Activated CD4-positive, alpha-beta T cell treated with anti-CD3 and anti-CD28 coated beads, Interleukin-2, amount 50 U/mL, for 4 hours (primary cell): ENCODE results near the gene TOMM70.
A peak's percentile ranks its signal among the peaks of the same experiment; 100 is the strongest.

Source experiments
- DNase-seq, 2 experiments: peaks; one replicate each; pipeline ENCODE4 v3.0.0-alpha.2; 2020

The TOMM70 gene

DNA sequence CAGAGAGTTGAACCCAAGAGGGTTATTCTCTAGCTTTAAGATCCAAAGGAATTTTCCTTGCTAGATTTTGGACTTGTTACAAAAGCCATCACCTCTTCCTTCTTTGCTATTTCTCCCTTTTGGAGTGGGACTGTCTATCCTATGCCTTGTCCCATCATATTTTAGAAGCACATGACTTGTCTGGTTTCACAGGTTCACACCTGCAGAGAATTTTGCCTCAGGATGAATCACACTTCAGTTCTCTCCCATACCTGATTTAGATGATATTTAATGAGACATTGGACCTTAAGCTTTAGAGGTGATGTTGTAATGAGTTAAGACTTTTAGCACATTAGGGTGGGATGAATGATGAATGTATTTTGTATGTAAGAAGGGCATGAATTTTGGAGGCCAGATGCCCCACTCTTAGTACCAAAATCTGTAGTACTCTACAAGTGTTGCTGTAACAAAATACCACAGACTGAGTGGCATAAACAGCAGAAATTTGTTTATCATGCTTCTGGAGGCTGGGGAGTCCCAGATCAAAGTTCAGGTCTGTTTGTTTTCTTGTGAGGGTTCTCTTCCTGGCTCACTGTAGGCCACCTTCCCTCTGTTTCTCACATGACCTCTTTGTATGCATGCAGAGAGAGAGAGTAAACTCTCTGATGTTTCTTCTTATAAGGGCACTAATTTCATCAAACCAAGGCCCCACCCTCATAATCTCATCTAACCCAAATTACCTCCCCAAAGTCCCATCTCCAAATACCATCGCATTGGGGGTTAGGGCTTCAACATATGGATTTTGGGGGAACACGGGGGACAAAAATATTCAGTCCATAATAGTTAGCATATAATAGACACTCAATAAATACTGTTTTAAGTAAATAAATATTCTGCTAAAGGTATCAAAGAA lies 10.4 kb upstream of the TOMM70 start:
- no peak for DNase-seq

DNA sequence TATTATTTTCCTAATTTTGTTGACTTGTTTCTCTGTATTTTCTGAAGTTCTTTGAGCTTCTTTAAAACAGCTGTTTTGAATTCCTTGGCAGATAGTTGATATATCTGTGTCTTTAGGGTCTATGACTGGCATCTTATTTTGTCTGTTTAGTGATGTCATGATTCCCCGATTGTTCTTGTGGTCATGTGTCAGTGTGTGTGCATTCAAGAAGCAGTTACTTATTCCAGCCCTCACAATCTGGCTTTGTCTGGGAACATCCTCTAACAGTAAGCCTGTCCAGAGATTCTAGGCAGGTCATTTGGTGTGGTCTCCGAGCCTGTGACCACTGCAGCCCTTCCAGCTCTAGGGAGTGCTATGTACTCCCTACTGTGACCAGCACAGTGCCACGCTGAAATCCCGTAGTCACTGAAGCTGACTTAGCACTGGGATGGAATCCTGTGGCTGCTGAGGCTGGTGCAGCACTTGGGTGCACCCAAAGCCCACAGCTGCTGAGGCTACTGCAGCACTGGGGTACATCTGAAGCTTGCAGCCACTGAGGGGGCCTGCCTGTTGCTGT lies 7.2 kb upstream of the TOMM70 start:
- DNase-seq = no peak

DNA sequence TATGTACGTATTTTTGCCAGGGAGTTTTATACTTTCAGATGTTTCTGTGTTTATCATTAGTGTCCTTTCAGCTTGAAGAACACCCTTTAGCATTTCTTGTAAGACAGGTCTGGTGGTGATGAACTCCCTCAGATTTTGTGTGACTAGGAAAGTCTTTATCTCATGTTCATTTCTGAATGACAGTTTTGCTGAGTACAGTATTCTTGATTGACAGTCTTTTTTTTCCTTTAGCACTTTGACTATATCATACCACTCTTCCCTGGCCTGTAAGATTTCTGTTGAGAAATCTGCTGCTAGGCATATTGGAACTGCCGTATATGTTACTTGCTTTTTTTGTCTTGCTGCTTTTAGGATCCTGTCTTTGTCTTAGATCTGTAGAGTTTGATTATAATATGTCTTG lies 6.3 kb upstream of the TOMM70 start:
- no peak for DNase-seq

DNA sequence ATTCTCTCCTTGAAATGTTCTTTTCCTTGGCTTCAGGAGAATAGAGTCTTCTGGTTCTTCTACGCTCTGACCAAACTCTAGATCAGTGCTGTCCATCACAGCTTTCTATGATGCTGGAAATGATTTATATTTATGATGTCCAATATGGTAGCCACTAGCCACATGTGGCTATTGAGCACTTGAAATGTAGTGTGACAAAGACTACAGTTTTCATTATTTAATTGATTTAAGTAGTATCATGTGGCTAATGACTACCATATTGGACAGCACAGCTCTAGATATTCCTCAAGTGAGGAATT lies 3.3 kb upstream of the TOMM70 start:
- DNase-seq = no peak

DNA sequence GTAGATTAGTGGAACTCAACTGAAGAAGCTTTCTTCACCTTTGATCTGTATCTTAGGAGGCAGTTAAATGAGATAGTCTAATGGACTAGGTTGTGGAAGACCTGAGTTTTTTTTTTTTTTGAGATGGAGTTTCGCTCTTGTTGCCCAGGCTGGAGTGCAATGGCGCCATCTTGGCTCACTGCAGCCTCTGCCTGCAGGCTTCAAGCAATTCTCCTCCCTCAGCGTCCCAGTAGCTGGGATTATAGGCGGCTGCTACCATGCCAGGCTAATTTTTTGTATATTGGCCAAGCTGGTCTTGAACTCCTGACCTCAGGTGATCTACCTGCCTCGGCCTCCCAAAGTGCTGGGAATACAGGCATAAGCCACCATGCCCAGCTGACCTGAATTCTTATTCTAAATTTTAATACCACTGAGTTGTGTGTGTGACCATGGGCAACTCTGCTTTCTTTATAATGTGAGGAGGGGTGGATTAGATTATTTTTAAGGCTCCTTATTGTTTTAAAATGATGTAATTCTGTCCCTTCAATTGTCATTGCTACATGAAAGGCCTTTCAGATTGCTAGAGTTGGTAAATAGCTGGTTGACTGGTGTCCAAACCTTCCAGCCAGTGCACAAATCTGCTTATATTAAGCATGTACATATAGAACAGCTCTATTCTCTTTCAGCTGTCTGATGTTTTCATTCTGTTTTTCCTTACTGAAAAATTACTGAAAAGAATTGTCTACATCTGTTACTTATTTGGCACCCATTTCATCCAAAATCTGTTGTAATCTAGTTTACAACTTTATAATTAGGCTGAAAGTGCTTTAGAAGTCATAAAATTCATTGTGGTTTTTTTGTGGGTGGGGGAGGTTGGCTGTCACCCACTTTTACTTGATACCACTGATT lies 2.7 kb upstream of the TOMM70 start:
- DNase-seq = no peak

DNA sequence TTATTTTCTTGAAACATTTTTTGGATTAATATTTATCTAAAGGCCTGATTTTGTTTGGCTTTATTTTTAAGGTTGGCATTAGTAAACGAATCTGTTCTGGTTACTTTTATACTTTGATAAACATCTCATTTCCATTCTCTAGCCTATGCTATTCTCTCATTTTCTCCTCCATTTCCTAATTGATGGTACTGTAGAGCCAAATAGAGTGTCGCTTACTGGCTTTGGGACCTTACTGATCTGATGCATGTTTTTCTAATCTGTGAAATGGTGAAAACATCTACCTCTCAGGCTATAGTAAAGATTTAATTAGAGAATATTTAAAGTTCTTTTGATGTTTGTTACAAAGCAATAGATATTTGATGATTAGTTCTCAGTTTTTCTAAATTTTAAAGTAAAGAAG lies 2.0 kb upstream of the TOMM70 start:
- no peak for DNase-seq

DNA sequence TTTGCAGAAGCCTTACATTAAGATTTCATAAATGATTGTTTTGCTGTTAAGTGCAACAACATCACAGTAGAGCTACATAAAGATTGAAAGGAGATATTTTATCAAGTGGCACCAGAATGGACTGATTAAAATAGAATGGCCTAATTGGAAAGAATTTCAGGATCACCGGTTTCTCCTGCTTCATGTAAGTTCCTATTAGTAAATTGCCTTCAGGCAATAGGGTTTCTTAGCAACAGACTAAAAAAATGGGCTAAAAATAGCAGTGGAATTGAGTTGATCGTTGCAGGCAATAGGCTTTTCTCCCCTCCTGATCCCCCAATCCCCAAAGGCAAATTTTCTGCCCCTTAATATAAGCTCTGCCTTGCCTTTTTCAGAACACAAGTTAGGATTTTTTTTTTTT lies 1.4 kb upstream of the TOMM70 start:
- no peak for DNase-seq

DNA sequence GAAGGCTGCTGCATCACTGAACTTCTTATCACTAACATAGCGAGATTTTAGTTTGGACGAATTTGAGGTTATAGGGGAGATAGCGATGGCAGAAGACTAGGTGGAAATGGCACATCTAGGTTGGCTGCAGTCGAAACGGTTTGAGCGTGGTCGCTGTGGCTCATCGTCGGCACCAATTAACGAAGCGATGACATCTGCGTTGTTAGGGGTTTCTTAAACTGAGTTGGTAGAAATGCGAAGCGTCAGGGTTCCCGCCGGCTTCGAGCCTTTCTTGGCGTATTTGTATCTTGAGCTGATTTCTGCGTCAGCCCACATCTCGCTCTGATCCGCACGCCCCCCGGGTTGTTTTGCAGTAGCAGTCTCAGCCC lies 769 bp upstream of the TOMM70 start:
- DNase-seq = peak; percentile 25 to 31

DNA sequence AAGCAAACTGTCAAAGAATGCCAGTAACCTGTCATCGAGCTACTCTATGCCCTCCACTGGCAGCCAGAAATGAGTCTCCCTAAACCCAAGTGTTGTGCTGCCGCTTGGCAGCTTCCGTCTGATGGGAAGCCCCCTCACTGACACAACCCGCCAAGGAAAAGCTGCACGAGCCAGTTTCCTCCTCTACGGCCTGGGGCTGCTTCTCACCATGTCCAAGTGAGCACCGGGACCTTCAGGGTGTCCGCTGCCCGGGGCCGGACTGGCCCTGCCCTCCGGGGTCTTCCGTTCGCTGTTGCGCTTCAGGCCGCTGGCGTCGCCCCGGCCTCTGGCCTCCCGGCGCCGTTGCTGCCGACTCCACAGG lies 490 bp downstream of the TOMM70 start:
- peak; percentile 13 to 26 for DNase-seq

DNA sequence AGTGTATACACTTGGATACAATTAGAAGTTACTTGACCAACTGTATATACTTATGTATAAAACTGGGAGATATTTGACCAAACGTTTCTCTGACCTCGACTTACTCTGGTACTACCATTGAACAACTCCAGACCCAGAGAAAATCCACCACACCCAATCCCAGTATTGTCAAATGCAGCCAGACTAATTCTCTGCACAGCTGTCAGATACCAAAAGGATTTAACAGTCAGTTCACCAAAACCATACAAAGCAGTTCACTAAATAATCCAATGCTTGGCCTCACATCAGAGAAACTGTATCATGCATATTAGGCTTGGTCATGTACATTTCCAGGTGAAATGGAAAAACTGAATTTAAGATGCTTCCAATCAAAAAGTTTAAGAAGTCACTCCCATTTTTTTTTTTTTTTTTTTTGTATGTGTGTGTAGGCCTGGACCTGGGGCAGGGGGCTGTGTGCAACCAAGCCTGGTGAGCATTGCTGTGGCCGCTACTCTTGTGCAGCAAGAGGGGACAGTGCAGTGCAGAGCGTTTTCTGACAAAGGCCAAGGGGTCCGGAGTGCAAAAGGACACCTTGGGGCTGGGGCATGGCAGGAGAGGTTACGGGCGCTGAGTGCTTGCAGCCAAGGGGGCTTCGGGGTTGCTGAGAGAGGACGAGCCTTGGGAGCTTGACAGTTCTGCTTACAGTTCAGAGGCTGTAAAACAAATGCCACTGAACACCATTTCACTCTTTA lies 1.4 kb downstream of the TOMM70 start:
- DNase-seq = no peak

DNA sequence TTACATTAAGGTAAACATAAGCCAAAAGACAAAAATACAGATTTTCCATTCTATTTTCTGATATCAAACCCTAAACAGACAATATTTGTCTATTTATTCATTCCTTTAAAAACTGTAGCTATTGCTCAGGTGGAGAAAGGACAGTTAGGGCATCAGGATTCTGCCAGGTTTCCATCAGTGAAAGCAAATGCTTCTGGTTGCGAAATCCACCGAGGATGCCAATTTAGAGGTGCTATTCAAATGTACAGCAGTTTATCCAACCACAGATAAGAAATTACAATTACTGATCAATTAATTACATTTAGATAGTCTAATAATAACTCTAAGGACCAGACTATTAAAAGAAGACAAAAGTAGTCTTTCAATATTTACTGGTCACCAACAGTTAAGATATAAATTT lies 3.9 kb downstream of the TOMM70 start:
- no peak for DNase-seq

DNA sequence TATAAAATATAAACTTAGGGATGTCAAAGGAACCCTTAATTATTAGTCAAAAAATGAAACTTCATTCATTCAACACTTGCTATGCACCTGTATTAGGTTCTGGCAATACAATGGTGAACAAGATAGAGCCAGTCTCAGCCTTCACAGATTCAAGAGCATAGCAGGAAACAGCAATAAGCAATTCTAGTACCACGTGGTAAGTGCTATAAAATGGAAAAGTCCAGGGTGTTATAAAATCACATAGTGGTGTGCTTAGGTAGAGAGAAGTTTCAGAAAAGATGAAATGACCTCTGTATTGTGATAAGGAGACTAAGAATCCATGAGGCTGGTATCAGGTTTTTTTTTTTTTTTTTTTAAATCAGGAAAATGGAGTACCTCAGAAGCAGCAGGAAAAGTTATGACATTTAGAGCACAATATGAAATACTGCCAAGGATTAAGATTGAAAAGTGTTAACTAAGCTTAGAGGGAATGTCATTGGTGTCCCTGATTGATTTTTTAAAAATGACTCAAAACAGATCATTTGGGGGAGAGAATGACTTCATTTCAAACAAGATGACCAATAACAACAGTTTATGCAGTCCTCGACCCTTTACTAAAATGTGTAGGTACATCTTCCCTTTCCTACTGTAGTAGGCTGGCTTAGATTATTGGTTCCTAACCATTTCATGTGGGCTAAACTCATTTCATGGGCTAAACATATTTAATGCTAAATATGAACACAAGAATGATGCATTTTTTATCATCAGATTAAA lies 5.0 kb downstream of the TOMM70 start:
- no peak for DNase-seq

DNA sequence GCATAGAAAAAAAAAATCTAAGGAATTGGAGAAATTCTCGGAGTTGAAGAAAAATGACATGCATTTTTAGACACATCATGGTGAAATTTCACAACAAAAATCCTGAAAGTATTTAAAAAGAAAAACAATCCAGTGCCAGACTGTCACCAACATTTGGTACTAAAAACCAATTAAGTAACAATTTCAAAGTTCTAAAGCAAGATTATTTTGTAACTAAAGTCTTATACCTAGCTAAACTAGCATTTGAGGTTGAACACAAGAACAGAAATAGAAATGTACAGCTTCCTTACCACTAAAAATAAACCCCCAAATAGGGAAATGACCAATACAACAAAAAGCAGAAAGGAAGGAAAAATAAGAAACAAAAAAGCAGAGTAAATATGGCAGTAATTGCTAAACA lies 11.9 kb downstream of the TOMM70 start:
- DNase-seq = no peak

DNA sequence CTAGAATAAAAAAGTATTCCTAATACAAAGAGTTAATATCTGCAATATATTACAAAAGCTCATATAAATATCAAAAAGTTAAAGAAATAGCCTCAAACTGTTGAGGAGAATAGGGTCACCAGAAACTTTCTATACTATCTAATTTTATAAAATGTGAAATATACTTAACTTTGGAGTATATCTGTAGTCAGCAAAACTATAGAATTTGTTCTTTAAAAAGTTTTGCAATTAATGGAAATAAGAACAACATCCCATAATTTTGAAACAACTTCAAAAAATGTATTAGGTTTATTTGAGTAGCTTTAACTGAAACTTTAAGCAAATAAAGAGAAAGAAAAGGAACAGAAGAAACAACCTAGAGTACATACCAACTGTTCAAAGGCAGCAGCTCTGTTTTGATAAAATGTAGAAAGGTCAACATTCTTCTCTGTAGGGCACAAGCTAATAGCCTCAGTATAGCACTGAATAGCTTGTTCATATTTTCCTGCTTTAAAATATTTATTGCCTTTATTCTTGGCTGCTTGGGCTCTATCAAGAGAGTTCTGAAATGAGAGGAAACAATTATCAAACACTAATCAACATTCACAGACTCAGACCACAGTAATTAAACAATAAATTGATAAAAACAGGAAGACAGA lies 14.3 kb downstream of the TOMM70 start:
- DNase-seq = no peak

DNA sequence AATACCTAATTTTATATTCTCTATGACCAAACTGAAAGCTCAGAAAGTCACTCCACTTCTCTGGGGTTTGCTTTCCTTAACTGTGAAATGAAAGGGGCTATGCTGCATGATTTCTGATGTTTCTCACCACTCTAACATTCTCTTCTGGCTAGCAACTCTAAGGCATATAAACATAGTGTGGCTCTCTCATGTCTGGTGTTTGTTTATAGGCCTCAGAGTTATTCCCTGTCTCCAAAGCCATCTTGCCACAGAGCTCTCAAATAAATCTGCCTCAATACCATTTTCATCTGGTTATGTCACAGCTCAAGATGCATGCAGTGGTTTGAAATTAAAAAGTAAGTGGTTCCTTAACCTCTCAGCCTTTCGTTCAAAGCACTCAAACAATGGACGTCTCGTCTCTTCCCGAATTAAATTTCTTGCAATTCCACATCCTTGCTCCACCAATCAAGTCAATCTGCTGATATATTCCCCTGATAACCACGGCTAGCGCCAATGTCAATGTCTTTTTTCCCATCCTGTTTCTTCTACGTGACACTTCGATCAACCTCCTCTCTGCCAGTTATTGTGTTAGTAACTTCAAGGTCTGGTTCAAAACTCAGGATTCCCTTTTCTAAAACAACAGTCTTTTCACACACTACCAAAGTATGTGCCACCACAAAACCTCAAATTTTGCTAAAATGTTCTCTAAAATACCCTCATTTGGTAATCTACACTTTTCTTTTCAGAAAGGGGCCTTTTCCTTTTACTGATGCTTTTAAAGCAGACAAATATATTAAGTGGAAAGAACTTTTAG lies 16.0 kb downstream of the TOMM70 start:
- no peak for DNase-seq

DNA sequence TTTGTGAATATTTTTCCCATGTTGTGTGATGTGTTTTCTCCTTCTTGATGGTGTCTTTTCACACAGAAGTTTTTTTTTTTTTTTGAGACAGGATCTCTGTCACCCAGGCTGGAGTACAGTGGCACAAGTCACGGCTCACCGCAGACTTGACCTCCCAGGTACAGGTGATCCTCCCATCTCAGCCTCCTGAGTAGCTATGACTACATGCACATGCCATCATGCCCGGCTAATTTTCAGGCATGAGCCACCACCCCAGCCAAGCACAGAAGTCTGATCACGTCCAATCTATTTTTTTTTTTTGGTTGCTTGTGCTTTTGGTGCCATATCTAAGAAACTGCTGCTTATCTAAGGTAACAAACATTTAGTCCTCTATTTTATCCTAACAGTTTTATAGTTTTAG lies 24.6 kb downstream of the TOMM70 start:
- DNase-seq = no peak

DNA sequence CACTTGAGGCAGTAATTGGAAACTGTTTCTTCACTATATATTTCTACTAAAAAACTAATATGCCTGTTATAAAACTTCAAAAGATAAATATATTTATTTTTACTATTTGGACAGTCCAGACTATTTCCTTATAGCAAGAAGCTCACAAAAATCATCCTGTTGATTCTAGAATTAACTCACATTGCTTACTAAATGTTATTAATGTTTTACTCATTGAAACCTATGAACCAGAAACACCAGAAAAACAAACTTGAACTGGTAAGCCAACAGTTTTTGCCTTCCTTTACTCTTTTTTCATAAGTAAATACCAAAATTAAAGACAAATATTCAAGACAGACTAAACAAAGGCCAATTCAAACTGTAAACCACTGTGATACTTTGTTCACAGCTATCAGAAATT lies 26.4 kb downstream of the TOMM70 start:
- no peak for DNase-seq

DNA sequence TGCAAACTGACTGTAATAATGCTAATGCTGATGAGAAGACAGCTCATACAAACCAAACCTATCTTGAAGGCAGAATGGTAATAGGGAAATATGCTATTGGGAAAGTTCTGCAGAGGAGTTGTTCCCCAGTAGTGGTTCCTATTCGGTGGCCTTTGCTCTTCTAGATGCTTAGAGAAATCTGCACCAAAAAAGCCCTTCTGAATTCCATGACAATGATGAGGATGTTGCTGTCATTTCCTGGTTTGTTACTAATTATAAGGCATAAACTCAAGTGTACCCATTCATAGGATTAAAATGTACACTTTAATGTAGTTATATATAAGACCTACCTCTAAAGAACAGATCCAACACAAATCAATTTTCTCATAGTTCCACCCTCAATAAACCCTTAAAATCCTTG lies 30.1 kb downstream of the TOMM70 start:
- DNase-seq = no peak

DNA sequence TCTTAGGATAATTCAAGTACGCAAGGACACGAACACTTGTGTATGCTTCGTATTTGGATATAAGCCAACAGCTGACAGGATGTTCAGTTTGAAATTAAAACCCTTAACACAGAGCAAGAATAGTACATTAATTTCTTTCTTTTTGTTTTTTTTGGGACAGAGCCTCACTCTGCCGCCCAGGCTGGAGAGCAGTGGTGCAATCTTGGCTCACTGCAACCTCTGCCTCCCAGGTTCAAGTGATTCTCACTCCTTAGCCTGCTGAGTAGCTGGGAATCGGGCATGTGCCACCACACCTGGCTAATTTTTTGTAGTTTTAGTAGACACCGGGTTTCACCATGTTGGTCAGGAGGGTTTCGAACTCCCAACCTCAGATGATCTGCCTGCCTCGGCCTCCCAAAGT lies 32.4 kb downstream of the TOMM70 start:
- DNase-seq = no peak

DNA sequence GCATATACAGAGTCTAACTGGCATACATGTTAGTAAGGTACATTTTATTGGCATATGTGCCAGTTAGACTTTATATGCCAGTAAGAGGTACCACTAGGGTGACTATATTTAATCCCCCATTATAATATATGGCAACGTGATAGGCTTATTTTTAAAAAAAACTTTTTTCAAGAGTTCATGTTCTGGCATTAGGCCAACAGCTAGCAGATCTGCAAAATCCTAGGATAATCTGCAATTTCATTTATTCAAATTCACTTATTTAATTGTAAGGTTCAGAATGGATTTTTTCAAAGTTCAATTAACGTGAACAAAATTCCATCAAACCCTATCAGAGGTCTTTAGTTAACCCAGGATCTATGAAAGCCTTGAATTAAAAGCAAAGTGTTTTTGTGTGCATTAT lies 34.5 kb downstream of the TOMM70 start:
- DNase-seq = no peak

DNA sequence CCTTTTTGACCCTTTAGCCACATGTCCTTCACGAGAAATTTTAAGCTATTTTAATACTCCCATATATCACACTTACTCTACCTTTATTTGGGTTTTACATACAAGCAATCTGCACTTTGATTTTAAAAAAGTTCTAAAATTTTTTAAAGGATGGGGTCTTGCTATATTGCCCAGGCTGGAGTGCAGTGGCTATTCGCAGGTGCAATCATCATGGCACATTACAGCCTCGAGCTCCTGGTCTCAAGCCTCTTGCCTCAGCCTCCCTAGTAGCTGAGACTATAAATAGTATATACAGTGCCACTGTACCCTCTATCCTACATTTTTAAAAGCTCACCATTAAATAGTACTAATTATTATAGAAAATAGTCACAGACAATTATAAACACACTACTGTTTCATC lies 36.5 kb downstream of the TOMM70 start:
- no peak for DNase-seq
